ENCODE data around the gene OLIG1. TPM values are rescaled to one million over a fixed set of nuclear protein-coding genes. Genes with fewer than 3 reads are reported as not detected.

OLIG1 gene
- total and polyA plus RNA-seq, 2 of the 13 experiments (the other 11 are each of a cell fraction or from before 2014, with no cell fraction given) = not detected

- Histone ChIP-seq H3K9ac (ENCODE audit: insufficient read depth, low read depth, low read length) (no peak overlapping the region), H3K36me3 (replicated peaks in 1 of 2; ENCODE audit: control insufficient read depth in 1 of 2, insufficient read depth in 2 of 2, low read length in 2 of 2) (no peaks in the 10 kb centered on the region), H3K9me3 (ENCODE audit: low read length) (no peaks in the 10 kb centered on the region), H3K4me3 (replicated peaks in 1 of 3; ENCODE audit: insufficient read depth in 1 of 3, low read depth in 2 of 3, low read length in 3 of 3) (no peak overlapping the region), H3K4me2 (ENCODE audit: low read depth, low read length) (no peak overlapping the region), H3K4me1 (ENCODE audit: insufficient read depth, low read length) (no peaks in the 10 kb centered on the region), H3K79me2 (ENCODE audit: insufficient read depth, low read length) (no peaks in the 10 kb centered on the region), H4K20me1 (ENCODE audit: insufficient read depth, low read length) (no peaks in the 10 kb centered on the region), H2AFZ (ENCODE audit: low read length) (no peak overlapping the region), H3K27me3 (ENCODE audit: control insufficient read depth in 1 of 2, insufficient read depth in 2 of 2, low read length in 2 of 2) (peaks cover 7 to 67% of the 10 kb centered on the region in 2 experiments), H3K27ac (ENCODE audit: extremely low read length, insufficient read depth, low read length) (no peak overlapping the region)
- DNase-seq (ENCODE audit: low spot score) (no peak), FAIRE-seq (no peak), ATAC-seq (no peak)
- intact Hi-C loops (cut with micrococcal nuclease; ENCODE audit: unreplicated experiment) (no loop called here), in situ Hi-C loops (cut with HindIII; ENCODE audit: extremely low pct_ligation_motif_present, low pct_unique_long_range_greater_than_20kb) (no loop called here)
- TF ChIP-seq GATA4 (IDR thresholded peaks at IDR 0.05; ENCODE audit: borderline replicate concordance, low read depth) (no peak), ZNF607 (CRISPR knock-in tag; IDR thresholded peaks at IDR 0.05; ENCODE audit: borderline replicate concordance) (no peak), POLR2A (IDR thresholded peaks at IDR 0.05; ENCODE audit: insufficient read depth in 1 of 2, low read depth in 2 of 2, low read length in 2 of 2) (no peak), ZNF770 (CRISPR knock-in tag; IDR thresholded peaks at IDR 0.05) (no peak), ZNF609 (CRISPR knock-in tag; IDR thresholded peaks at IDR 0.05; ENCODE audit: borderline replicate concordance) (no peak), ZNF746 (CRISPR knock-in tag; IDR thresholded peaks at IDR 0.05) (no peak), SNAPC4 (CRISPR knock-in tag; IDR thresholded peaks at IDR 0.05) (no peak), ZNF572 (CRISPR knock-in tag; IDR thresholded peaks at IDR 0.05) (no peak), USF2 (IDR thresholded peaks at IDR 0.05; ENCODE audit: low read depth, low read length) (no peak), USF2 (CRISPR knock-in tag; IDR thresholded peaks at IDR 0.05; ENCODE audit: borderline replicate concordance) (no peak)
- ChIA-PET POLR2A (no interaction called here), CTCF (ENCODE audit: low intra/inter-chr PET ratio, low total read pairs) (no interaction called here)
- no TSS peak for BruUV-seq (replicated peaks)
- 2% methylated on average over 2 of the region's 2 CpGs for WGBS (ENCODE audit: low lambda C conversion rate)
Observed at GRCh38 chr21:33105088-33105487, 35.1 kb downstream of the OLIG1 start.

Data from HepG2 (cell line).